ENCODE results near the gene UBE2J1. TPM values are rescaled to one million over a fixed set of nuclear protein-coding genes. Genes with fewer than 3 reads are reported as not detected.

The UBE2J1 gene
- polyA plus RNA-seq, 4 donors, result 54.8 to 69.7 (median 67.4) TPM

- no peak for DNase-seq (ENCODE audit: low read depth in 4 of 4, low spot score in 3 of 4)
Measured at GRCh38 chr6:89368999-89369398, 16.5 kb upstream of the UBE2J1 start.

GRCh38 chr6:89368107-89368506 lies 15.6 kb upstream of the UBE2J1 start:
- no peak for DNase-seq (ENCODE audit: low read depth in 4 of 4, low spot score in 3 of 4)

DNA sequence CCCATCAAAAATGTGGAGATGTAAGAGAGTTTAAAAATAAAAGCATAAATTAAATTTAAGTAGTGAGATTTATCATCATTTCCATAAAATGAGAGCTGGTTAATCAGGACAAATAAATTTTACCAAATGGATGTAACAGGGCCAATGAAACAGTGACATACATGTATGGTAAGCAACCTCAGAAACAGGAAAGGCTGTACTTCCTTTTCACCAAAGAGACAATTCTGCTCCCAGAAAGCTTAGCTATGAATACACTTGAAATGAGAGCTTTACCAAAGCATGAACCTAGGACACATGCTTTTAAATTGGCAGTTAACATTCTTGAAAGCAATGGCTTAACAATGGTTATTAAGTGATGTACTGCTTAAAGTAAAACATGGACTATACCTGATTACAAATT lies 12.1 kb upstream of the UBE2J1 start:
- DNase-seq (ENCODE audit: low read depth in 4 of 4, low spot score in 3 of 4), result no peak

GRCh38 chr6:89361171-89361570 lies 8.6 kb upstream of the UBE2J1 start:
- no peak for DNase-seq (ENCODE audit: low read depth in 4 of 4, low spot score in 3 of 4)

DNA sequence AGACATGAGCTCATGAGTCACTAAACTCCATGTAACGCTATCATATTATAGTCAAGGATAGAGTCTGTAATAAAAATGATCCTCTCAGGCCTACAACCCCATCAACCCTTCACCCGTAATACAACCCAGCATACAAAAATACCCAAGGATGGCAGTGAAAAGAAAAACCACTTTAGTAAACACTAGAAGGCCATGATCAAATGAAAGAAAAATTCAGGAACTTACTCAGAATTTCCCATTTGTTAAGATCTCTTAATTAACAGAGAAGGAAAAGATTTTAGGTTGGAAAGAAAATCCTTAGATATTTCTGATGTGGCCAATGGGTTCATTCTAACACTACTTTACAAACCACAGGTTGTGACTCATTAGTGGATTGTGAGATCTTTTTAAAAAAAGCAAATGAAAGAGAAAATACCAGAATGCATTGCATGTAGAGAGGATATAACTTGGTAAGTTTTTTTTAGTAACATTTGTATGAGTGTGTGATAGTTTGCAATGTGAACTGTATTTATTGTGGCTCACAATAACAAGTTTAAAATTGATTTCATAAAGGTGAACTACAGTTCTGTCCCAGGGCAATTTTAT lies 8.0 kb upstream of the UBE2J1 start:
- DNase-seq (ENCODE audit: low read depth in 4 of 4, low spot score in 3 of 4), result no peak

- no peak for DNase-seq (ENCODE audit: low read depth in 4 of 4, low spot score in 3 of 4)
Measured at GRCh38 chr6:89359561-89359960, 7.0 kb upstream of the UBE2J1 start.

DNA sequence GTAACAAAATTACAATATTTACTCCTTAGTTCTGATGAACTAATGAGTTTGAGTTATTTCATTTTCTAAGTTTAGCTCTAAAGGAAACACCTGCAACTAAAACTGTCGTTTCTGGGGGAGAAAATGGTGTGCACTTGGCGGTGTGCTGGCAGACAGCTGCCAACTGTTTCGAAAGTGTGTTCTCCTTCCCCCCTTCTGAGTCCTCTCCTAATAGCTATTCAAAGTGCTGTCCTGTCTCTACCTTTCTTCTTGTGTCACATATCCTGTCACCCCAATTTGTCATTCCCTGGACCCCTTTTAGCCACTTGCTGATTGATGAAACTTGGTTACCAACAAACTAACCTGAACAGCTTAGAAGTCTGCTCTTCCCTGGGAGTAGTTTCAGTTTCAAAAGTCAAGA lies 4.9 kb upstream of the UBE2J1 start:
- no peak for DNase-seq (ENCODE audit: low read depth in 4 of 4, low spot score in 3 of 4)

- no peak for DNase-seq (ENCODE audit: low read depth in 4 of 4, low spot score in 3 of 4)
Measured at GRCh38 chr6:89356642-89357170, 4.2 kb upstream of the UBE2J1 start.

DNA sequence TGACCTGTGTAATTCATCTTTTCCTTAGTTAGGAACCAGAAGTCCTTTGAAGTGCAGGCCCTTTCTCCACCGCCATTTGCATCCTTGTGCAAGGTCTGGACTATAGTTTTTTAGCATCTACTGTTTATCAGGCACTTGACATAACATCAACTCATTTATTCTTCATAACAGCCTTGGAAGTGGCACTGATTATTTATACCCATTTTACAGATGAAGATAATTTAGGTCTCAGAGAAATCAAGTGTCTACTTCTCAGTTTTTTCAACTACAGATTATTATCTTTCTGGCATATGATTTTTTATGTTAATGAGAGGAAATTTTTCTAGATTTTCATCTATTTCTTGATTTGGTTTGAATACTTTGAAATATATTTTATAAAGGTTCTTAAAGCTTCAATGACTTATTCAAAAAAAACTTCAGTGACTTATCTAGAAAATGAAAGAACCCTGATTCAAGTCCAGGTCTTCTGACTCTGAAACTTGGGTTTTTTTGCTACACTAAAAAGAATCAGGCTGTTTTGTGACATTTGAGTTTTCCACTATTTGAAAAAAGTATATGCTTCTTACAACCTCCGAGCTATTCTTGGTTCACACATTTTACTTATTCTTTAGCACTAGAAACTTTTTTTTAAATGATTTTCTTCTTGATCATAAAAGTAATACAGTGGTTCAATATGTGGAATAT lies 3.1 kb upstream of the UBE2J1 start:
- no peak for DNase-seq (ENCODE audit: low read depth in 4 of 4, low spot score in 3 of 4)

- DNase-seq (ENCODE audit: low read depth in 4 of 4, low spot score in 3 of 4), result no peak
Measured at GRCh38 chr6:89353702-89354392, 1.3 kb upstream of the UBE2J1 start.

GRCh38 chr6:89353118-89353556 lies 615 bp upstream of the UBE2J1 start:
- no peak for DNase-seq (ENCODE audit: low read depth in 4 of 4, low spot score in 3 of 4)

- no peak for DNase-seq (ENCODE audit: low read depth in 4 of 4, low spot score in 3 of 4)
Measured at GRCh38 chr6:89351671-89352277, 748 bp downstream of the UBE2J1 start.

DNA sequence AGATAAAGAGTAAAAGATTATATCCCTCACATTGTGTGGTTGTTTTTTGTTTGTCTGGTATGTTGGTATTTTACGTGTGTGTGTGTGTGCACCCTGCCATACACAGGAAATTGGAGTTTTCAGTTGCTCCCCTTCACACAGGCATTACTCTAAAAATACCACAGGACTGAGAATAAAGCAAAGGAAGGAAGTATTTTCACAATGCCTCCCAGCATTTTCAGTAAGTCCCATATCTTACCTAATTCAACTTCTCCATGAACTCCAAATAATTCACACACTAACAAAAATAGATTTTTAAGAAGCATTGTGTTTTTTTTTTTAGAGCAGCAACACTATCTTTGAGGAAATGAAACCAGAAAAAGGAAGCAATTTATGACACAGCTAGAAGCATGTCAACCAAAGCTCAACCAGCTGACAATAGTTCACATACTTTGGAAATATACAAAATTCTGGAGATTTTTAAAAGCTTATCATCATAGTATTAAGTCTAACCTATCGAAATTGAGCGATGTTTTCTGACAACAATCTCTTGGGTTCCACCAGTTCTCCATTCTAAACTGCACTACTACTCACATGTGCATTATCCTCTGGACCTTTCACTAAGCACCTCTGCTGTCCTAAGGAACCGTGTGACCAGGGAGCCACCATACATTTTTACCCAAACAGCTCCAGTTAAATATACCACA lies 2.1 kb downstream of the UBE2J1 start:
- no peak for DNase-seq (ENCODE audit: low read depth in 4 of 4, low spot score in 3 of 4)

GRCh38 chr6:89348372-89348771 lies 4.2 kb downstream of the UBE2J1 start:
- no peak for DNase-seq (ENCODE audit: low read depth in 4 of 4, low spot score in 3 of 4)

- no peak for DNase-seq (ENCODE audit: low read depth in 4 of 4, low spot score in 3 of 4)
Measured at GRCh38 chr6:89347825-89348224, 4.7 kb downstream of the UBE2J1 start.

GRCh38 chr6:89346433-89346832 lies 6.1 kb downstream of the UBE2J1 start:
- DNase-seq (ENCODE audit: low read depth in 4 of 4, low spot score in 3 of 4), result no peak

- DNase-seq (ENCODE audit: low read depth in 4 of 4, low spot score in 3 of 4), result no peak
Measured at GRCh38 chr6:89339565-89339964, 13.0 kb downstream of the UBE2J1 start.

- no peak for DNase-seq (ENCODE audit: low read depth in 4 of 4, low spot score in 3 of 4)
Measured at GRCh38 chr6:89335164-89335563, 17.4 kb downstream of the UBE2J1 start.

DNA sequence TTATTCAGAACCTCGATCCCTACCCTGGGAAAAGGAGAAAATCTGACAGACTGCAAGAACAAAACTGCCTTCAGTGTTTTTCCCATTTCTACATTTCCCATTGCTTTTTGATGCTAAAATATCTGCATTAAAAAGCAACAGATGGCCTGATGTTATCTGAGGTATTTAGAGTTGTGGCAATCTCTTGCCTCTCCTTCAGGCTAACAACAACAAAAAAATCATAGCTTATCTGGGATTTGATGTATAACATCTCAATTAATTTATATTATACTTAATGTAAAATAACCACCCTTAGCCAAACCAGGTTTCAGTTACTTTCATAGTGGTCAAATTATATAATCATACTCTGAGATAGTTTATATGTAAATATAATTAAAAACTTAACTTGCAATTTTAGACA lies 21.6 kb downstream of the UBE2J1 start:
- no peak for DNase-seq (ENCODE audit: low read depth in 4 of 4, low spot score in 3 of 4)

DNA sequence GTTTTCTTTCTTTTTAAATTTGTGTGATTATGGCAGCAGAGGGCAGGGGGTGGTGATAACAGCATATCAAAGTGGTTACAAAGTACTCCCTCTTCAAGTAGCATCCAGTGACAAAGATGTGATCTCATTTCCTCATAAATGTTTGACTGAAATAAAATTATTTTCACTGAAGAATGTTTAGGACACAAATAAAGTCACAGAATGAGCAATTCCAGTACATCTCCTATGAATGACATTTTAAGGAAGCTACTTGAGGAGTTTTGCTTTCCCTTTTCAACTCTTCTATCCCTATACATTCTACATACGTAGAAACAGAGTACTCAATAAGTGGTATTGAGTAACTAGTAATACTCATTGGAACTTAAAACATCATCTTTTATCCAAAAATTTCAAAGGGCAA lies 23.5 kb downstream of the UBE2J1 start:
- DNase-seq (ENCODE audit: low read depth in 4 of 4, low spot score in 3 of 4), result no peak

DNA sequence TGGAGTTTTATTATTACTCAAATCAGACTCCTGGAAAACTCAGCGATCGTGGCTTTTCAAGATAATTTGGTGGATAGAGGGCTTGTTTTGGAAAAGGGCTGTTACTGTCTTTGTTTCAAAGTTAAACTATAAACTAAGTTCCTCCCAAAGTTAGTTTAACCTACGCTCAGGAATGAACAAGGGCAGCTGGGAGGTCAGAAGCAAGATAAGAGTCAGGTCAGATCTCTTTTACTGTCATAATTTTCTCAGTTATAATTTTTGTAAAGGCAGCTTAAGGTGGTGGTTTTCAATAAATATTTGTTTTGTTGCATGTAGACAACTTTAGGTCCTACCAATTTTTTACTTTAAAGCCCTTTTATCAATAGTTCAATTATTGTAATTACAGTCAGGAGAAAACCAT lies 28.2 kb downstream of the UBE2J1 start:
- no peak for DNase-seq (ENCODE audit: low read depth in 4 of 4, low spot score in 3 of 4)
